DMS114 treated with DMSO at 0.1 percent for 48 hours (cell line): Measurements from ENCODE around the gene IL5.

Source experiments
- DNase-seq: peaks from one replicate; lab custom pipeline; 2025; ENCODE audit not compliant: unreplicated experiment; lab: John Stamatoyannopoulos, UW

Gene IL5

GRCh38 chr5:132499440-132500243 lies 43.7 kb downstream of the IL5 start:
- no peak for DNase-seq

DNA sequence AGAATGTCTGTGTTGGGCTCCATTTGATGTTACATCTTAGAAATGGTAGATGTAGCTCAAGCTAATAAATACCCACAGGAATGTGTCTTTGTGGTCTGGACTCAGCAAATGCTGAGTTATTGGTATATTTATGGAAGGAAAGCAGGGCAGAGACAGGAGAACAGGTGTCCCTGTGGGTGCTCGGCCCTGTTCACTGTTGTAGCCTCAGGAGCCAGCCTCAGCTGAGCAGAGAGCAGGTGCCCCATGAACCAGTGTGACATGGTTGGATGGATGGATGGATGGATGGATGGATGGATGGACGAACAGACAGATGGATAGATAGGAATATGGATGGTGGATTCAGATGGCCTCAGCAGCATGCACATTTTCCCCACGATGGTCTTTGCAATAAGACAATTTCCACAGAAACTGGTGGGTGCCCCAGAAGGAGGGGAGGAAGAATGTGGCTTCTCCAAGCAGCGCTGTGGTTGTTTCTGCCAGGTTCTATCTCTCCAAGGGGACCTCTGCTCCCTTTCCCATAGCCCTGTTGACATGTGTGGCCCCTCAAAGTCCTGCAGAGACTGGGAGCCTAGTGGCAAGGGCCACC lies 44.5 kb downstream of the IL5 start:
- DNase-seq = no peak

DNA sequence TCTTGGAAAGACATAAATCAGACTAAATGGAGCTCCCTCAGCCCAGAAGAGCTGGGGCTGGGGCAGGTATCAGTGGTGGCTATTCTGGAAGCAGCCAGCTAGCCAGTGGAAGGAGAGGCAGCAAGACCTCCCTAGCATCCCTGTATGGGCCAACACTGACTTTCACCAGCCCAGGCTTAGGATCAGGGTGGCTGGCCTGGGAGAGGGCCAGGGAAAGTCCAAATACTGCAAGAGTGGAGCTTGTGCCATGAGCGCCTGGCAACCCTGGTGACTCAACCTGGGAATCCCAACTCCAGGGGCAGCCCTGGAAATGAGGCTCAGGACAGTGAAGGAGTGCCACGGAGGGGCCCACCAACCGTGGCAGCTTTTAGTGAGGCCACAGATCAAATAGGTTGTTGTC lies 45.2 kb downstream of the IL5 start:
- DNase-seq = no peak

- DNase-seq = no peak
Measured at GRCh38 chr5:132497488-132497997, 45.8 kb downstream of the IL5 start.

DNA sequence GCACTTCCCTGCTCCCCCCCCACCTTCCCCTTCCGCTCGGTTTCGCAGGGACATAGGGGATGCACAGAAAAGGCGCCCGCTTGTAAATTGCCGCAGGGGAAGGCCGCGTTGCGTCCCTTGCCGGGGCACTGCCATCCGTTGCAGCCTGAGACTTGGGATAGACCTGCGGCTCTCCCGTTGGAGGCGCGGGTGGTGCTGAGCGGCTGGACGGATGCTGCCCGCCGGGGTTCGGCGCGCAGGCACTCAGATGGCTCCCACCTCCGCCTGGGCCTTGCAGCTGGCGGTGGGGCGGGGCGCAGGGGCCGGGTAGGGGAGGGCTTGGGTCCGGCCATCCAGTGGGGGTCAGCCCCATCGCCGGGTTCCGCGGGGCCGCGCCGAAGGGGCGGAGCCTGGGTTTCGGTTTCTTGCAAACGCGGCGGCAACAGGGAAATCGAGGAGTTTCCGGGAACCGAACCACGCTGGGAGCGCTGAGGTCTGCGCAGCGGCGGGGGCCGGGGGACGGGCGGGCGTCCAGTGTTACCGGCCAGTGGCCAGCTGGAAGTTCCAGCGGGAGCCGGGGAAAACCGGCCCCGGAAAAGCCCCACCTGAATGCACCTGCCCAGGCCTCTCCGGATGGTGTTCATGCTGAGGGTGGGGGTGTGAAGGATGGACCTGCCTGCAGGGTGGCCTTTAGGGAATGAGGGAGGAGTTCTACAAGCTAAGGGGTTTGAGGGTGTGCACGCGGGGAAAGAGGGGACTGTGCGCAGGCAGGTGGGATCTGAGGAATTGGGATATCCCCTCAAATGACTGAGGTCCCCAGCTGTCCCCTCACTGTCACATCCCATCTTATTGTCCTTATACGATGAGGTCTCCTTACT lies 46.5 kb downstream of the IL5 start:
- peak; percentile 16 for DNase-seq

GRCh38 chr5:132496191-132496630 lies 47.1 kb downstream of the IL5 start:
- DNase-seq = no peak

GRCh38 chr5:132495667-132496190 lies 47.6 kb downstream of the IL5 start:
- peak; percentile 14 for DNase-seq

GRCh38 chr5:132493821-132494220 lies 49.5 kb downstream of the IL5 start:
- no peak for DNase-seq

- DNase-seq = no peak
Measured at GRCh38 chr5:132493241-132493640, 50.1 kb downstream of the IL5 start.

DNA sequence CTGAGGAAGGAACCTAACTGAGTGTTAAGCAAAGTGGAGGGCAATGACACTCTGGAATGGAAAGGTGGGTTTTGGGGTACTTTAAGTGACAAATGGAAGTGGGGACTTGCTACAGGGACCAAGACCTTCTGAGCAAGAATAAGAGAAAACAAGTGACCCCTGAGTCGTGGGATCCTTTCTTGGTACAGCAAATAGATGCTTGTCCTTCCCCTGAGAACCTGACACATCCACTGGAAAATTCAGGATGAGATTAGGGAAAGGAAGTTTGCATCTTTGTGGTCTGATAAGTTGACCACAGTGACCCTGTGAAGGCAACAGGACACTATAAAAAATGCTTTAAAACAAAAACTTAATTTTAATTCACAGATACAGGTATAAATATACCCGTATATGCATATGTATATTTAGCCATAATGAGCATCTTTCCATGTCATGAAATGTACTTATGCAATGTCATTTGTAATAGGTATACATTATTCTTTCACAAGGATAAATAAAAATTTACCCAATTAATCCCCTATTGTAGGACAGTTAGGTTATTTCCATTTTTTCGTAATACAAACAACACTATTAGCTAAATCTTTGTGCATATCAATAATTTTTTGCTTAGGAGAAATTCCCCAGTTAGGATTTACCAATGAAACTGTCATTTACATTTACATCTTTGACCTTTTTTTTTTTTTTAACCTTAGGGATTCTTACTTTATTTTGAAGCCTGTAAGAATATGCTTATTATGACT lies 50.8 kb downstream of the IL5 start:
- no peak for DNase-seq
